ENCODE results near the gene ETS2. TPM values are rescaled to one million over a fixed set of nuclear protein-coding genes. Genes with fewer than 3 reads are reported as not detected.
"Not testable (repeated sequence)": the region's sequence is repeated elsewhere in the genome, so short reads cannot be mapped to it uniquely, and the experiment has no call there.

Gene ETS2
- total RNA-seq, 1 donor from 2014 or later, result 22.4 TPM

GRCh38 chr21:38824124-38824822 lies 18.5 kb downstream of the ETS2 start:
- Mint-ChIP-seq H3K9me3 (peaks cover 20% of the 10 kb centered on the region), H3K36me3 (peaks cover 32% of the 10 kb centered on the region), H3K4me3 (no peak overlapping the region), H3K27me3 (ENCODE audit: insufficient read depth, low read depth) (no peaks in the 10 kb centered on the region), H3K27ac (no peak overlapping the region), H3K4me1 (no peaks in the 10 kb centered on the region)
- Histone ChIP-seq H3F3A (ENCODE audit: low read depth) (no peaks in the 10 kb centered on the region), H3K27me3 (no peaks in the 10 kb centered on the region), H4K20me1 (ENCODE audit: low read depth) (no peaks in the 10 kb centered on the region), H3K4me1 (no peaks in the 10 kb centered on the region), H3K9me3 (ENCODE audit: low read depth) (no peaks in the 10 kb centered on the region), H3K36me3 (peaks cover 8% of the 10 kb centered on the region), H3K79me2 (ENCODE audit: low read depth) (no peaks in the 10 kb centered on the region), H3K9ac (no peak overlapping the region), H3K4me3 (no peak overlapping the region), H2AFZ (replicated peaks) (no peak overlapping the region), H3K4me2 (no peak overlapping the region), H3K27ac (no peak overlapping the region)
- no peak for DNase-seq (ENCODE audit: low spot score)
- TF ChIP-seq EZH2phosphoT487 (IDR thresholded peaks at IDR 0.05) (no peak), CTCF (IDR thresholded peaks at IDR 0.05) (no peak), EZH2 (IDR thresholded peaks at IDR 0.05) (no peak)

DNA sequence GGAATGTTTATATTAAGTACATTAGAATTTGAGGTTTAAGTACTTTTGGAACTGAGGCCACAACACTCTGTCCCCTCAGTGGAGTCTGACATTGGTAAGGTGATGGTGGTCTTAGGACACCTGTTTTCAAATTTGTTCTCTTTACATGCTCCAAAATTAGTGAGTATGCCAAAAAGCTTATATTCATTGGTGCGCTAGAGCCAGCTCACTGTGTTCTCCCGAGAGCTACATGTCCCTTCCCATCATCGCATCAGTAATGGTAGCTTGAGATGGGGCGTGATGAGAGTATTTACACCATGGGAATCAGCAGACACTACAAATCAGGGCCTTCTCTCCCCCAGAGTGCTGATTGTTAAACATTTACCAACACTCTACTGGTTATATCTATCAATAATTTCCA lies 19.5 kb downstream of the ETS2 start:
- DNase-seq (ENCODE audit: low spot score), result no peak
- Histone ChIP-seq H3K4me2 (no peak overlapping the region), H3K4me1 (no peaks in the 10 kb centered on the region), H3K27ac (no peak overlapping the region), H2AFZ (replicated peaks) (no peak overlapping the region), H3F3A (ENCODE audit: low read depth) (no peaks in the 10 kb centered on the region), H3K79me2 (ENCODE audit: low read depth) (no peaks in the 10 kb centered on the region), H3K4me3 (no peak overlapping the region), H3K9me3 (ENCODE audit: low read depth) (no peaks in the 10 kb centered on the region), H4K20me1 (ENCODE audit: low read depth) (no peaks in the 10 kb centered on the region), H3K27me3 (no peaks in the 10 kb centered on the region), H3K9ac (no peak overlapping the region), H3K36me3 (peaks cover 4% of the 10 kb centered on the region)
- no peak for TF ChIP-seq EZH2 (IDR thresholded peaks at IDR 0.05)
- no peak for TF ChIP-seq EZH2phosphoT487 (IDR thresholded peaks at IDR 0.05)
- no peak for TF ChIP-seq CTCF (IDR thresholded peaks at IDR 0.05)
- H3K4me3 Mint-ChIP-seq, result no peak overlapping the region
- no peaks in the 10 kb centered on the region for H3K4me1 Mint-ChIP-seq
- peaks cover 20% of the 10 kb centered on the region for H3K9me3 Mint-ChIP-seq
- no peak overlapping the region for H3K27ac Mint-ChIP-seq
- H3K27me3 Mint-ChIP-seq (ENCODE audit: insufficient read depth, low read depth), result no peaks in the 10 kb centered on the region
- peaks cover 27% of the 10 kb centered on the region for H3K36me3 Mint-ChIP-seq

DNA sequence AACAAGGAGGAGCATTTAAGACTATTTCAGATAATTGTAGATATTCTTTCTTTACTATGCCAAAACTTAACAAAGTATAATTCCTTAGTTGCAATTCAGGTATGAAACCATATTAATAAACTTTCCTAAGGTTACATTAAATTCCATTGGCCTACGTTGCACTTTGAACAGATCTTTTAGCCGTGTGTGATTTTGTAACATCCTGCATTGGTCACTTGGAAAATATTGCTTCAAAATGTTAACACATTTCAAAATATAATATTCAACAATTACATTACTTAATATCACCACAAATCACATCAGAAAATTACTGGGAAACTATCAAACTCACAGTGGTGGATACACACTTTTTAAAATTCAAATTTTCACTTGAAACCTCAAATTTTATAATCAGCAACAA lies 20.2 kb downstream of the ETS2 start:
- Histone ChIP-seq H3F3A (ENCODE audit: low read depth) (no peaks in the 10 kb centered on the region), H3K36me3 (peaks cover 4% of the 10 kb centered on the region), H4K20me1 (ENCODE audit: low read depth) (no peaks in the 10 kb centered on the region), H3K4me3 (no peak overlapping the region), H3K9me3 (ENCODE audit: low read depth) (no peaks in the 10 kb centered on the region), H3K27me3 (no peaks in the 10 kb centered on the region), H3K79me2 (ENCODE audit: low read depth) (no peaks in the 10 kb centered on the region), H2AFZ (replicated peaks) (no peak overlapping the region), H3K4me2 (no peak overlapping the region), H3K27ac (no peak overlapping the region), H3K4me1 (no peaks in the 10 kb centered on the region), H3K9ac (no peak overlapping the region)
- no peak overlapping the region for H3K4me3 Mint-ChIP-seq
- H3K36me3 Mint-ChIP-seq, result peaks cover 23% of the 10 kb centered on the region
- peaks cover 24% of the 10 kb centered on the region for H3K9me3 Mint-ChIP-seq
- no peak for DNase-seq (ENCODE audit: low spot score)
- no peaks in the 10 kb centered on the region for H3K4me1 Mint-ChIP-seq
- H3K27me3 Mint-ChIP-seq (ENCODE audit: insufficient read depth, low read depth), result peaks cover 3% of the 10 kb centered on the region
- no peak overlapping the region for H3K27ac Mint-ChIP-seq
- TF ChIP-seq CTCF (IDR thresholded peaks at IDR 0.05) (no peak), EZH2phosphoT487 (IDR thresholded peaks at IDR 0.05) (no peak), EZH2 (IDR thresholded peaks at IDR 0.05) (no peak)

DNA sequence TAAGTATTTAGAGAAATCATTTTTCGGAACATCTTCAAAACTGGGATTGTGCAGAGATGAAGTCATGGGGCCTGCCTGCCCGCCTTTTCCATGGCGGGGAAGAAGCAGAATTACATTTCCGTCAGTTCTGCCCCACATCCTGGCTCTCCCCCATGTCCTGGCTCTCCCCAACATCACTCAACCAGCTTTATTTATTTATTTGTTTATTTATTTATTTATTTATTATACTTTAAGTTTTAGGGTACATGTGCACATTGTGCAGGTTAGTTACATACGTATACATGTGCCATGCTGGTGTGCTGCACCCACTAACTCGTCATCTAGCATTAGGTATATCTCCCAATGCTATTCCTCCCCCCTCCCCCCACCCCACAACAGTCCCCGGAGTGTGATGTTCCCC lies 22.4 kb downstream of the ETS2 start:
- not testable (repeated sequence) for H3K4me2 ChIP-seq; H3K27ac Mint-ChIP-seq; H3K4me3 ChIP-seq; DNase-seq (ENCODE audit: low spot score); H3K4me1 Mint-ChIP-seq; H2AFZ ChIP-seq (replicated peaks); H3K4me1 ChIP-seq; H3K27ac ChIP-seq; H3K27me3 ChIP-seq; H3K9ac ChIP-seq; H3F3A ChIP-seq (ENCODE audit: low read depth); H3K27me3 Mint-ChIP-seq (ENCODE audit: insufficient read depth, low read depth); H4K20me1 ChIP-seq (ENCODE audit: low read depth); H3K9me3 ChIP-seq (ENCODE audit: low read depth); H3K4me3 Mint-ChIP-seq; H3K36me3 ChIP-seq; H3K79me2 ChIP-seq (ENCODE audit: low read depth)
- Mint-ChIP-seq H3K9me3 (peaks cover 26% of the 10 kb centered on the region), H3K36me3 (peaks cover 11% of the 10 kb centered on the region)
